Stimulated activated CD8-positive, alpha-beta memory T cell treated with anti-CD3 and anti-CD28 coated beads, Interleukin-4, amount 100 ng/mL, for 1 hour (primary cell): ENCODE results near the gene DFFB.

Source experiments
- DNase-seq, 2 donors: peaks; one replicate each; pipeline ENCODE4 v3.0.0-alpha.2; 2020; ENCODE audit warnings: low read depth in 2 of 2, low spot score in 1 of 2

DFFB gene

GRCh38 chr1:3925256-3925655 is 68.0 kb downstream of the DFFB start:
- no peak for DNase-seq

DNA sequence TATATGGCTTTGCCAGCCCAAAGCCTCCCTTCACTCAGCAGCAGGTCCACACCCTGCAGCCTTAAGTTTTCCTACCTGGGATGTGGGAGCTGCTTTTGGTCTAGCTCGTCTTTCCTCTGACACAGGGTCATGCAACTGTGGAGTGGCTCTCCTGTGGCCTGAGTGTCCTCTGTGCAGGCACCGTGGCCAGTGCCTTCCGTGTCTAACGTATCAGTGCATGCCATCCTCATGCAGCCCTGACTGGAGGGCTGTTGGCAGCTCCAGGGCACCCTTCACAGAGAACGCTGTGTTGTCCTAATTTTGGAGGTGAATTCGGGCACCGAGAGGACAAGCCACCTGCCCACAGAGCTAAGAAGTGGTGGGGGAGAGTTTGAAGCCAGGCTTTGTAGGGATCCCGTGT is 68.5 kb downstream of the DFFB start:
- DNase-seq = no peak

DNA sequence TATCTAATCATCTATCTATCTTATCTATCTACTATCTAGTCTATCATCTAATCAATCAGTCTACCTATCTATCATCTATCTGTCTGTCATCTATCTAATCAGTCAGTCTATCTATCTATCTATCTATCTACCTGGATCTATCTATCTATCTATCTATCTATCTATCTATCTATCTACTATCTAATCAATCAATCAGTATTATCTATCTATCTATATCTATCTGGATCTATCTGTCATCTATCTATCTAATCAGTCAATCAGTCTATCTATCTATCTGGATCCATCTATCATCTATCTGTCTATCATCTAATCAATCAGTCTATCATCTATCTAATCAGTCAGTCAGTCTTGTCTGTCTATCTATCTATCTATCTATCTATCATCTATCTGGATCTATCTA is 69.7 kb downstream of the DFFB start:
- no peak for DNase-seq

GRCh38 chr1:3928586-3928985 is 71.3 kb downstream of the DFFB start:
- DNase-seq = no peak

DNA sequence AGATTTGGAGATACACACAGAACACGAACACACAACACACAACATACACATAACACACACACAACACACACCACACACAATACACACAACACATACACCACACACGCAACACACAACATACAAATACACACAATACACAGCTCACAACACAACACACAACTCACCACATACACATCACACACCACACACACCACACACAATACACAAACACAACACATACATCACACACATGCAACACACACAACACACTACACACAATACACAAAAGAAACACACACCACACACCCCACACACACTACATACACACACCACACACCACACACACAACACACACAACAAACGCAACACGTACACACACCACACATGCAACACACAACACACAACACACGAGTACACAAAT is 71.8 kb downstream of the DFFB start:
- DNase-seq = no peak

DNA sequence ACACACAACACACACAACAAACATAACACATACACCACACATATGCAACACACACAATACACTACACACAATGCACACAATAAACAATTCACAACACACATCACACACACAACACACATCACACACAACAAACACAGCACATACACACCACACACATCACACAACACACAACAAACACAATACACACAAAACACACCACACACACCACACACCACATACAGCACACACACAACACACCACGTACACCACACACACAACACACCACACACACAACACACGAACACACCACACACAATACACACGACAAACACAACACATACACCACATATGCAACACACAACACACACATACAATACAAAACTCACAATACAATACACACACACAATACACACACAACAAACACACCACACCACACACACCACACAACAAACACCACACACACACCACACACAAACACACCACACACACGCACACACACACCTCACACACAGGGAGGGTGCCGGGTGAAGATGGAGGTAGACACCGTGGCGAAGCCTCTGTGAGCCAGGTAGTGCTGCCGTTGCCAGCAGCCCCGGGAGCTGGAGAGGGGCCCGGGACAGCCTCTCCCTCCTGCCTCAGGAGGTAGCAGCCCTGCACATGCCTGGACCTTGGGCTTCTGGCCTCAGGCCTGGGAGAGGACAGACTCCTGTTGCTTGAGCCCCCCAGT is 73.2 kb downstream of the DFFB start:
- DNase-seq = no peak

GRCh38 chr1:3931007-3931912 is 74.0 kb downstream of the DFFB start:
- no peak for DNase-seq

- no peak for DNase-seq
These were observed 75.1 kb downstream of the DFFB start for GRCh38 chr1:3932156-3932919.
